GM23338 (cell line): Measurements from ENCODE around the gene HRH3. TPM values are rescaled to one million over a fixed set of nuclear protein-coding genes. Genes with fewer than 3 reads are reported as not detected.

ENCODE experiments used
- ATAC-seq: fragments of 200-7000 bp; cut with Tn5 transposase; 3 replicates; pipeline ENCODE4 v1.9.1; 2020
- DNase-seq: peaks from one replicate; pipeline ENCODE4 v3.0.0-alpha.2; 2015; ENCODE audit warnings: low spot score
- H2AFZ ChIP-seq: fragments of 200-600 bp; sonication (generic); 2 replicates; pipeline ENCODE4 v1.8.0; 2016; ENCODE audit warnings: antibody characterized with exemption, mild to moderate bottlenecking, moderate library complexity
- H3F3A ChIP-seq: fragments of 200-600 bp; sonication (generic); replicated peaks from 2 replicates; pipeline ENCODE4 v1.8.0; 2017; ENCODE audit warnings: antibody characterized with exemption, mixed run types, low read depth
- H3K27ac ChIP-seq: fragments of 200-600 bp; sonication (generic); 2 replicates; pipeline ENCODE4 v1.6.1; 2016; ENCODE audit warnings: low read depth
- H3K27me3 ChIP-seq: fragments of 200-600 bp; sonication (generic); 2 replicates; pipeline ENCODE4 v1.8.0; 2016; ENCODE audit warnings: mild to moderate bottlenecking, mixed run types, moderate library complexity; ENCODE audit not compliant: insufficient read depth
- H3K36me3 ChIP-seq: fragments of 200-600 bp; sonication (generic); 2 replicates; pipeline ENCODE4 v1.8.0; 2016; ENCODE audit warnings: mild to moderate bottlenecking; ENCODE audit not compliant: insufficient read depth
- H3K4me1 ChIP-seq: fragments of 200-600 bp; sonication (generic); 2 replicates; pipeline ENCODE4 v1.8.0; 2016; ENCODE audit warnings: mild to moderate bottlenecking, moderate library complexity; ENCODE audit not compliant: insufficient read depth
- H3K4me2 ChIP-seq: fragments of 200-600 bp; sonication (generic); 2 replicates; pipeline ENCODE4 v1.7.1; 2017; ENCODE audit warnings: mixed run types
- H3K4me3 ChIP-seq: fragments of 200-600 bp; sonication (generic); 2 replicates; pipeline ENCODE4 v1.6.1; 2016; ENCODE audit warnings: mixed run types
- H3K79me2 ChIP-seq: fragments of 200-600 bp; sonication (generic); replicated peaks from 2 replicates; pipeline ENCODE4 v1.8.0; 2017; ENCODE audit warnings: mild to moderate bottlenecking; ENCODE audit not compliant: insufficient read depth
- H3K9me2 ChIP-seq: fragments of 200-600 bp; sonication (generic); 2 replicates; pipeline ENCODE4 v1.8.0; 2017; ENCODE audit not compliant: insufficient read depth
- H4K20me1 ChIP-seq: fragments of 200-600 bp; sonication (generic); replicated peaks from 2 replicates; pipeline ENCODE4 v1.8.0; 2017; ENCODE audit warnings: mild to moderate bottlenecking; ENCODE audit not compliant: insufficient read depth
- H3K27ac Mint-ChIP-seq: 2 replicates; pipeline ENCODE4 v1.8.0; 2020; ENCODE audit warnings: inconsistent platforms, mild to moderate bottlenecking, moderate library complexity, mixed read lengths
- H3K27me3 Mint-ChIP-seq: 3 replicates; pipeline ENCODE4 v1.8.0; 2022; ENCODE audit warnings: low read depth, mild to moderate bottlenecking, moderate library complexity, mixed read lengths, inconsistent platforms; ENCODE audit not compliant: insufficient read depth, poor library complexity
- H3K36me3 Mint-ChIP-seq: 3 replicates; pipeline ENCODE4 v1.8.0; 2021; ENCODE audit warnings: low read depth, mild to moderate bottlenecking, inconsistent platforms, moderate library complexity, mixed read lengths
- H3K4me1 Mint-ChIP-seq: 3 replicates; pipeline ENCODE4 v1.8.0; 2020; ENCODE audit warnings: mild to moderate bottlenecking, inconsistent platforms, mixed read lengths
- H3K4me3 Mint-ChIP-seq: 3 replicates; pipeline ENCODE4 v1.8.0; 2021; ENCODE audit warnings: moderate library complexity, mild to moderate bottlenecking, inconsistent platforms, mixed read lengths
- H3K9me3 Mint-ChIP-seq: 3 replicates; pipeline ENCODE4 v1.8.0; 2020; ENCODE audit warnings: moderate library complexity, mild to moderate bottlenecking, inconsistent platforms, mixed read lengths
- CREB1 ChIP-seq: fragments of 250-450 bp; sonication (Bioruptor Pico); IDR thresholded peaks from 2 replicates; pipeline ENCODE4 v1.5.0; 2020; ENCODE audit warnings: low read depth, mild to moderate bottlenecking, moderate library complexity
- CTCF ChIP-seq, 2 experiments: fragments of 200-600 bp in 1 of 2; sonication (generic) in 1 of 2; conservative IDR thresholded peaks; 2 replicates each; pipeline versions ENCODE4 v1.5.1 to v1.6.1; 2016 to 2017; ENCODE audit warnings: antibody characterized with exemption in 2 of 2, low read depth in 2 of 2, mild to moderate bottlenecking in 2 of 2, moderate library complexity in 1 of 2
- EZH2 ChIP-seq: fragments of 200-600 bp; sonication (generic); IDR thresholded peaks from one replicate; pipeline ENCODE4 v1.8.0; 2017; ENCODE audit warnings: antibody characterized with exemption, mild to moderate bottlenecking, low read depth; ENCODE audit not compliant: unreplicated experiment
- EZH2phosphoT487 ChIP-seq: fragments of 200-600 bp; sonication (generic); IDR thresholded peaks from one replicate; pipeline ENCODE4 v1.8.1; 2018; ENCODE audit warnings: antibody characterized with exemption; ENCODE audit not compliant: unreplicated experiment
- JUNB ChIP-seq: IDR thresholded peaks from one replicate; pipeline ENCODE4 v1.6.1; 2016; ENCODE audit warnings: antibody characterized with exemption; ENCODE audit not compliant: unreplicated experiment
- NANOG ChIP-seq: IDR thresholded peaks from 2 replicates; pipeline ENCODE4 v1.6.1; 2016; ENCODE audit warnings: antibody characterized with exemption, borderline replicate concordance
- POLR2AphosphoS5 ChIP-seq: IDR thresholded peaks from 2 replicates; pipeline ENCODE4 v1.6.1; 2016; ENCODE audit warnings: antibody characterized with exemption, low read depth
- REST ChIP-seq: IDR thresholded peaks from one replicate; pipeline ENCODE4 v1.6.1; 2018; ENCODE audit warnings: antibody characterized with exemption; ENCODE audit not compliant: unreplicated experiment
- STAT1 ChIP-seq: IDR thresholded peaks from one replicate; pipeline ENCODE4 v1.6.1; 2016; ENCODE audit warnings: antibody characterized with exemption; ENCODE audit not compliant: unreplicated experiment
- ZNF114 ChIP-seq: fragments of 250-450 bp; sonication (Bioruptor Pico); IDR thresholded peaks from 2 replicates; pipeline ENCODE4 v1.5.0; 2020; ENCODE audit warnings: mild to moderate bottlenecking, moderate library complexity
- ZNF331 ChIP-seq: fragments of 250-450 bp; sonication (Bioruptor Pico); IDR thresholded peaks from 2 replicates; pipeline ENCODE4 v1.5.0; 2020; ENCODE audit warnings: low read depth, mild to moderate bottlenecking, moderate library complexity
- ZNF462 ChIP-seq: fragments of 250-450 bp; sonication (Bioruptor Pico); IDR thresholded peaks from 2 replicates; pipeline ENCODE4 v1.5.0; 2020; ENCODE audit warnings: mild to moderate bottlenecking, moderate library complexity
- polyA plus RNA-seq: library from polyadenylated mRNA; unstranded; fragments of >200 nt; fragmentation: Nextera tagmentation; extraction: Ambion mirVana; gene quantifications from 2 replicates; pipeline ENCODE4 v1.2.1, GENCODE V29; 2016
- total RNA-seq: library from RNA; depleted of rRNA; stranded (reverse); fragments of >200 nt; shearing (Covaris generic); gene quantifications from 2 replicates; pipeline ENCODE4 v1.2.3, GENCODE V29; 2014
- TF ChIP-seq, protein P1 (sequence below): IDR thresholded peaks from 2 replicates; pipeline ENCODE4 v1.6.1; 2016; ENCODE audit warnings: antibody characterized with exemption

HRH3 gene
- total and polyA plus RNA-seq, 2 experiments from 2014 or later, result 1.5 to 5.2 TPM

GRCh38 chr20:62211769-62212288 lies 8.2 kb downstream of the HRH3 start:
- Histone ChIP-seq H3K9me2 (no peaks in the 10 kb centered on the region), H3F3A (no peaks in the 10 kb centered on the region), H2AFZ (no peak overlapping the region), H3K4me3 (no peak overlapping the region), H4K20me1 (no peaks in the 10 kb centered on the region; the same call in 1 of the 2 replicates), H3K36me3 (no peaks in the 10 kb centered on the region), H3K4me1 (no peaks in the 10 kb centered on the region; the same call in 1 of the 2 replicates), H3K27ac (no peak overlapping the region), H3K27me3 (no peaks in the 10 kb centered on the region), H3K79me2 (no peaks in the 10 kb centered on the region), H3K4me2 (no peak overlapping the region)
- DNase-seq (no peak), ATAC-seq (no peak)
- no peaks in the 10 kb centered on the region for H3K9me3 Mint-ChIP-seq
- H3K27me3 Mint-ChIP-seq, result peaks cover 20% of the 10 kb centered on the region
- H3K27ac Mint-ChIP-seq, result no peak overlapping the region
- no peaks in the 10 kb centered on the region for H3K36me3 Mint-ChIP-seq
- peaks cover 10% of the 10 kb centered on the region for H3K4me1 Mint-ChIP-seq
- H3K4me3 Mint-ChIP-seq, result no peak overlapping the region
- TF ChIP-seq ZNF331 (no peak), CTCF (conservative IDR thresholded peaks at IDR 0.05; ENCODE audit: low read depth in 2 of 2) (no peak), EZH2 (no peak), JUNB (no peak), REST (no peak), STAT1 (no peak), ZNF462 (no peak), ZNF114 (CRISPR knock-in tag) (no peak), POLR2AphosphoS5 (no peak), NANOG (no peak), EZH2phosphoT487 (no peak), CREB1 (no peak)
- TF ChIP-seq, protein P1, sequence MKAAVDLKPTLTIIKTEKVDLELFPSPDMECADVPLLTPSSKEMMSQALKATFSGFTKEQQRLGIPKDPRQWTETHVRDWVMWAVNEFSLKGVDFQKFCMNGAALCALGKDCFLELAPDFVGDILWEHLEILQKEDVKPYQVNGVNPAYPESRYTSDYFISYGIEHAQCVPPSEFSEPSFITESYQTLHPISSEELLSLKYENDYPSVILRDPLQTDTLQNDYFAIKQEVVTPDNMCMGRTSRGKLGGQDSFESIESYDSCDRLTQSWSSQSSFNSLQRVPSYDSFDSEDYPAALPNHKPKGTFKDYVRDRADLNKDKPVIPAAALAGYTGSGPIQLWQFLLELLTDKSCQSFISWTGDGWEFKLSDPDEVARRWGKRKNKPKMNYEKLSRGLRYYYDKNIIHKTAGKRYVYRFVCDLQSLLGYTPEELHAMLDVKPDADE, result no peak
